AG10803 (cell line): ENCODE results near the gene TWIST2.
A peak's percentile ranks its signal among the peaks of the same experiment; 100 is the strongest.

Experiments
- DNase-seq: peaks from one replicate; pipeline ENCODE4 v3.0.0; 2010; ENCODE audit warnings: low read depth
- H3K4me3 ChIP-seq: 2 replicates; pipeline ENCODE4 v1.5.1; 2011; ENCODE audit warnings: mild to moderate bottlenecking, low read length, control low read depth
- TF ChIP-seq, protein P1 (sequence below): conservative IDR thresholded peaks from 2 replicates; pipeline ENCODE4 v1.5.1; 2011; ENCODE audit warnings: mild to moderate bottlenecking, low read length, control low read depth, inconsistent platforms

The TWIST2 gene

GRCh38 chr2:238950551-238950950 lies 102.7 kb downstream of the TWIST2 start:
- no peak overlapping the region for H3K4me3 ChIP-seq
- TF ChIP-seq, protein P1, sequence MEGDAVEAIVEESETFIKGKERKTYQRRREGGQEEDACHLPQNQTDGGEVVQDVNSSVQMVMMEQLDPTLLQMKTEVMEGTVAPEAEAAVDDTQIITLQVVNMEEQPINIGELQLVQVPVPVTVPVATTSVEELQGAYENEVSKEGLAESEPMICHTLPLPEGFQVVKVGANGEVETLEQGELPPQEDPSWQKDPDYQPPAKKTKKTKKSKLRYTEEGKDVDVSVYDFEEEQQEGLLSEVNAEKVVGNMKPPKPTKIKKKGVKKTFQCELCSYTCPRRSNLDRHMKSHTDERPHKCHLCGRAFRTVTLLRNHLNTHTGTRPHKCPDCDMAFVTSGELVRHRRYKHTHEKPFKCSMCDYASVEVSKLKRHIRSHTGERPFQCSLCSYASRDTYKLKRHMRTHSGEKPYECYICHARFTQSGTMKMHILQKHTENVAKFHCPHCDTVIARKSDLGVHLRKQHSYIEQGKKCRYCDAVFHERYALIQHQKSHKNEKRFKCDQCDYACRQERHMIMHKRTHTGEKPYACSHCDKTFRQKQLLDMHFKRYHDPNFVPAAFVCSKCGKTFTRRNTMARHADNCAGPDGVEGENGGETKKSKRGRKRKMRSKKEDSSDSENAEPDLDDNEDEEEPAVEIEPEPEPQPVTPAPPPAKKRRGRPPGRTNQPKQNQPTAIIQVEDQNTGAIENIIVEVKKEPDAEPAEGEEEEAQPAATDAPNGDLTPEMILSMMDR, result no peak
- no peak for DNase-seq

- no peak overlapping the region for H3K4me3 ChIP-seq
- TF ChIP-seq, protein P1, result no peak
- DNase-seq, result peak; percentile 70
These were observed 104.5 kb downstream of the TWIST2 start for GRCh38 chr2:238952261-238952919.

DNA sequence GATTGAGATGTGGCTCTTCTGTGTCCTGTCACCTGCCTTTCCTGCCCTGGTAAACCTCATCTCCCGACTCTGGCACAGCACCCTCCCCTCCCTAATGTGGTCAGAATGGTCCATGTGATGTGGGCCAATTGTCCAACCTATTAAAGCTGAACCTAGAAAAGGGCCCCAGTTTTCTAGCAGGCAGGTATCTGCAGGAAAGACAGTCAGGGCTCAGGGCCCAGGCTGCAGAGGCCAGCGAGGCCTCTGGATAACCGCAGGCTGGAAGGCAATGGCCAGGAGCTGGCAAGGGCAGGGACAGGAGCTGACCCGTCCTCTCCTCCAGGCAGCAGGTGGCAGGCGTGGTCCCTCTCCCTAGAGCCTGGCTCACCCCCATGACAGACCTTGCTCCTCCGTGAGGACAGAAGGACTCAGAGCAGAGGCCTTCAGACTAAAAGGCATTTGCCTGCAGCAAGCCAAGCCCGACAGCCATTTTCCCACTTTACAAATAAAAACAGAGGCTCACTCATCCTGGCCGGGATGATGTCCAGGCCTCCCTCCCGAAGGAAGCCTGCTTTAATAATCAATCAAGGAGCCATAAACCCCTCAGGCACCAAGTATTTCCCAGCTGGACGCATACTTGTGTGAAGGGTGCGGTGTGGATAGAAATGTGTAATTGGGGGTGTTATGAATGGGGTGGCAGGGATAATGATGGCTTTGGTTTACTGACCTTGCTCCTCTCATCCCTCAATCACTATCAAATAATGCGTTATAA lies 107.1 kb downstream of the TWIST2 start:
- TF ChIP-seq, protein P1, result no peak

DNA sequence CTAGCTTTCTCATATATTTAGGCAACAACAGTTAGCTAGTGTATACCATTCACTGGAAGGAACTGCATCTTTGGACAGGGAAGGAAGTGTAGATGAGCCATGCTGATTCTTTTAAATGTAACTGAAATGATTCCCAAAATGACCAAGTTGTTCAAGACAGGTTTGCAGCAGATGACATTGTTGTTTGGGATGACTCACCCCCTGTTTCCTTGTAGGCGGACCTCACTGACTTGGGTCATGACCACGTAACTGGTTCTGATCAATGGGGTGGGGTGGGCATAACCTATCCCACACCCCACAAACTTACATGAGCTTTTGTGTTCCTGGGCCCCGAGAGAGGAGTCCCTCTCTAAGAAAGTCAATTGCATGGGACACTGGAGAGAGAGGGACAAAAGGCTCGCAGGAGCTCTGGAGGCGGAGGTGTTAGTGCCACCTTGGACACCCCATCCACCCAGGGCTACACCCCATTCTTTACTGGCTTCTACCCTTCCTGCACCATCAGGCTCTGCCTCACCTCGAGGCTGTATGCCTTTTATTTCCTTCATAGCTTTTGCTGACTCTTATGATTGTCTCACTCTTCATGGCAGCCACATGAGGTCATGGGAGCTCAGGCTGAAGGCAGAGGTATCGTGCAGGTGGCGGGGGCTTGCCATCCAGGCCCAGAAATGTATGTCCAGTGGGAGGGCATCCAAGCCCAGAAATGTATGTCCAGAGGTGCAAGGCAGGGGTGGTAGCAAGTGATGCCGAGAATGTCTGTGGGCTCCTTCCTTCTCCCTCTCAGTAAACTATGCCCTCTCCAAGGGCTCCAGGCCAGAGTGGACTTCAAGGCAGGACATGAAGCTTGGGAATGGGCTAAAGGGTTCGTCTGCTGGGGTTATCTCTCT lies 108.0 kb downstream of the TWIST2 start:
- H3K4me3 ChIP-seq, result no peak overlapping the region
- DNase-seq, result peak; percentile 72
- TF ChIP-seq, protein P1, result no peak

More for the DNA sequence above, 107.1 kb downstream of the TWIST2 start:
- DNase-seq, result peak; percentile 69
- no peak overlapping the region for H3K4me3 ChIP-seq

GRCh38 chr2:238956676-238957075 lies 108.8 kb downstream of the TWIST2 start:
- H3K4me3 ChIP-seq, result no peak overlapping the region
- TF ChIP-seq, protein P1, result no peak
- no peak for DNase-seq
